ENCODE results near the gene BID.

DNA sequence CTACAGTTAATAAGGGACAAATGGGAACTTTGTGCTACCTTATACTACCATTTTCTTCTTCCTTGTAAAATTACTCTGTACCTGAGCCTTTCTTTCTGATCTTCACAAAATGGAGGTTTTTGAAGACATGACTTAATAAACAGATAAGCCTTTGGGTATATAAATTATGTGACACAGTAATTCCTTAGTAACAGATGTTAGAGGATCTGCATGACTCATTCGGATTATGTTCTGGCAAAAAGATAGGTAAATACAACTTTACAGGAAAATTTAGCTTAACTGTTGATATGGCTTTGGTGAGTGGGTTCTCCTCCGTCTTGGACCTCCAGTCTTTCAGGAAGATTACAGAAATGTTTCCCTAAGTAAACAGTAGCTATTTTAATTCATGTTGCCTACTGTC is 61.8 kb downstream of the BID start:
- TF ChIP-seq, protein P1, sequence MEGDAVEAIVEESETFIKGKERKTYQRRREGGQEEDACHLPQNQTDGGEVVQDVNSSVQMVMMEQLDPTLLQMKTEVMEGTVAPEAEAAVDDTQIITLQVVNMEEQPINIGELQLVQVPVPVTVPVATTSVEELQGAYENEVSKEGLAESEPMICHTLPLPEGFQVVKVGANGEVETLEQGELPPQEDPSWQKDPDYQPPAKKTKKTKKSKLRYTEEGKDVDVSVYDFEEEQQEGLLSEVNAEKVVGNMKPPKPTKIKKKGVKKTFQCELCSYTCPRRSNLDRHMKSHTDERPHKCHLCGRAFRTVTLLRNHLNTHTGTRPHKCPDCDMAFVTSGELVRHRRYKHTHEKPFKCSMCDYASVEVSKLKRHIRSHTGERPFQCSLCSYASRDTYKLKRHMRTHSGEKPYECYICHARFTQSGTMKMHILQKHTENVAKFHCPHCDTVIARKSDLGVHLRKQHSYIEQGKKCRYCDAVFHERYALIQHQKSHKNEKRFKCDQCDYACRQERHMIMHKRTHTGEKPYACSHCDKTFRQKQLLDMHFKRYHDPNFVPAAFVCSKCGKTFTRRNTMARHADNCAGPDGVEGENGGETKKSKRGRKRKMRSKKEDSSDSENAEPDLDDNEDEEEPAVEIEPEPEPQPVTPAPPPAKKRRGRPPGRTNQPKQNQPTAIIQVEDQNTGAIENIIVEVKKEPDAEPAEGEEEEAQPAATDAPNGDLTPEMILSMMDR (IDR thresholded peaks at IDR 0.05) = no peak
- TF ChIP-seq POLR2A (IDR thresholded peaks at IDR 0.05) = no peak

Data from Peyer's patch (tissue), 4 donors.